Measurements from ENCODE around the gene SCNN1B.
"Not testable (repeated sequence)": the region's sequence is repeated elsewhere in the genome, so short reads cannot be mapped to it uniquely, and the experiment has no call there.

The SCNN1B gene

GRCh38 chr16:23395732-23396131 lies 93.6 kb downstream of the SCNN1B start:
- no peak for DNase-seq (ENCODE audit: low read depth in 1 of 2, low spot score in 1 of 2)
- no peak overlapping the region for H3K4me3 ChIP-seq (replicated peaks; ENCODE audit: insufficient read depth, low read length)
- no peak overlapping the region for H3K27ac ChIP-seq (replicated peaks)
- no peak for TF ChIP-seq GABPA (IDR thresholded peaks at IDR 0.05; ENCODE audit: low read depth)
- no peak for TF ChIP-seq REST (IDR thresholded peaks at IDR 0.05; ENCODE audit: insufficient replicate concordance, low read depth)
- no peaks in the 10 kb centered on the region for H3K27me3 ChIP-seq (ENCODE audit: insufficient read depth, poor library complexity, severe bottlenecking)

- DNase-seq (ENCODE audit: low read depth in 1 of 2, low spot score in 1 of 2) = no peak
- Histone ChIP-seq H3K27me3 (ENCODE audit: insufficient read depth, poor library complexity, severe bottlenecking) (no peaks in the 10 kb centered on the region), H3K4me3 (replicated peaks; ENCODE audit: insufficient read depth, low read length) (no peak overlapping the region), H3K27ac (replicated peaks) (no peak overlapping the region)
- TF ChIP-seq REST (IDR thresholded peaks at IDR 0.05; ENCODE audit: insufficient replicate concordance, low read depth) (no peak), CTCF (IDR thresholded peaks at IDR 0.05; ENCODE audit: insufficient read depth, low read length) (no peak), SPI1 (IDR thresholded peaks at IDR 0.05; ENCODE audit: borderline replicate concordance, low read depth) (no peak), POLR2AphosphoS5 (IDR thresholded peaks at IDR 0.05; ENCODE audit: low read depth) (no peak), GABPA (IDR thresholded peaks at IDR 0.05; ENCODE audit: low read depth) (no peak)
Measured at GRCh38 chr16:23397464-23397863, 95.4 kb downstream of the SCNN1B start.

GRCh38 chr16:23398987-23399805 lies 97.1 kb downstream of the SCNN1B start:
- H3K27me3 ChIP-seq (ENCODE audit: insufficient read depth, poor library complexity, severe bottlenecking) = no peaks in the 10 kb centered on the region
- no peak for DNase-seq (ENCODE audit: low read depth in 1 of 2, low spot score in 1 of 2)
- no peak overlapping the region for H3K27ac ChIP-seq (replicated peaks)
- TF ChIP-seq CTCF (IDR thresholded peaks at IDR 0.05; ENCODE audit: insufficient read depth, low read length) = no peak
- TF ChIP-seq GABPA (IDR thresholded peaks at IDR 0.05; ENCODE audit: low read depth) = no peak
- no peak for TF ChIP-seq POLR2AphosphoS5 (IDR thresholded peaks at IDR 0.05; ENCODE audit: low read depth)
- TF ChIP-seq SPI1 (IDR thresholded peaks at IDR 0.05; ENCODE audit: borderline replicate concordance, low read depth) = no peak
- TF ChIP-seq REST (IDR thresholded peaks at IDR 0.05; ENCODE audit: insufficient replicate concordance, low read depth) = no peak
- no peak overlapping the region for H3K4me3 ChIP-seq (replicated peaks; ENCODE audit: insufficient read depth, low read length)

- H3K27me3 ChIP-seq (ENCODE audit: insufficient read depth, poor library complexity, severe bottlenecking); H3K27ac ChIP-seq (replicated peaks); H3K4me3 ChIP-seq (replicated peaks; ENCODE audit: insufficient read depth, low read length); DNase-seq (ENCODE audit: low read depth in 1 of 2, low spot score in 1 of 2): not testable (repeated sequence)
Measured at GRCh38 chr16:23400447-23400846, 98.3 kb downstream of the SCNN1B start.
